Astrocyte of the spinal cord (primary cell): Measurements from ENCODE around the gene CPSF2.

Source experiments
- DNase-seq: peaks from one replicate; pipeline ENCODE4 v3.0.0; 2011; ENCODE audit warnings: low read depth, low spot score
- H3K4me3 ChIP-seq: 2 replicates; pipeline ENCODE4 v1.5.1; 2011; ENCODE audit warnings: low read depth, mild to moderate bottlenecking, low read length, moderate library complexity
- in situ Hi-C: cut with HindIII; loops from 2 replicates; pipeline ENCODE4 v1.10.0; 2017; ENCODE audit warnings: low sequenced_read_pairs
- TF ChIP-seq, protein P1 (sequence below): IDR thresholded peaks from 2 replicates; pipeline ENCODE4 v1.5.1; 2012; ENCODE audit warnings: low read depth, mild to moderate bottlenecking, low read length, inconsistent platforms

CPSF2 gene

DNA sequence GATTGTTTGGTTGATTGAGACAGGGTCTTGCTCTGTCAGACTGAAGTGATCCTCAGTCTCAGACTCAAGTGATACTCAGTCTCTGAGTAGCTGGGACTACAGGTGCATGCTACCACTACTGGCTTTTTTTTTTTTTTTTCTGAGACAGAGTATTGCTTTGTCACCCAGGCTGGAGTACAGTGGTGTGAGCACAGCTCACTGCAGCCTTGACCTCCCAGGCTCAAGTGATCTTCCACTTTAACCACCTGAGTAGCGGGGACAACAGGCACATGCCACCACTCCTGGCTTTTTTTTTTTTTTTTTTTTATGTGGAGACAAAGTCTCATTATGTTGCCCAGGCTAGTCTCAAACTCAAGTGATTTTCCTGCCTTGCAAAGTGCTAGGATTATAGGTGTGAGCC is 31.8 kb downstream of the CPSF2 start:
- TF ChIP-seq, protein P1, sequence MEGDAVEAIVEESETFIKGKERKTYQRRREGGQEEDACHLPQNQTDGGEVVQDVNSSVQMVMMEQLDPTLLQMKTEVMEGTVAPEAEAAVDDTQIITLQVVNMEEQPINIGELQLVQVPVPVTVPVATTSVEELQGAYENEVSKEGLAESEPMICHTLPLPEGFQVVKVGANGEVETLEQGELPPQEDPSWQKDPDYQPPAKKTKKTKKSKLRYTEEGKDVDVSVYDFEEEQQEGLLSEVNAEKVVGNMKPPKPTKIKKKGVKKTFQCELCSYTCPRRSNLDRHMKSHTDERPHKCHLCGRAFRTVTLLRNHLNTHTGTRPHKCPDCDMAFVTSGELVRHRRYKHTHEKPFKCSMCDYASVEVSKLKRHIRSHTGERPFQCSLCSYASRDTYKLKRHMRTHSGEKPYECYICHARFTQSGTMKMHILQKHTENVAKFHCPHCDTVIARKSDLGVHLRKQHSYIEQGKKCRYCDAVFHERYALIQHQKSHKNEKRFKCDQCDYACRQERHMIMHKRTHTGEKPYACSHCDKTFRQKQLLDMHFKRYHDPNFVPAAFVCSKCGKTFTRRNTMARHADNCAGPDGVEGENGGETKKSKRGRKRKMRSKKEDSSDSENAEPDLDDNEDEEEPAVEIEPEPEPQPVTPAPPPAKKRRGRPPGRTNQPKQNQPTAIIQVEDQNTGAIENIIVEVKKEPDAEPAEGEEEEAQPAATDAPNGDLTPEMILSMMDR = no peak
- in situ Hi-C loops = no loop called here
- no peak for DNase-seq

DNA sequence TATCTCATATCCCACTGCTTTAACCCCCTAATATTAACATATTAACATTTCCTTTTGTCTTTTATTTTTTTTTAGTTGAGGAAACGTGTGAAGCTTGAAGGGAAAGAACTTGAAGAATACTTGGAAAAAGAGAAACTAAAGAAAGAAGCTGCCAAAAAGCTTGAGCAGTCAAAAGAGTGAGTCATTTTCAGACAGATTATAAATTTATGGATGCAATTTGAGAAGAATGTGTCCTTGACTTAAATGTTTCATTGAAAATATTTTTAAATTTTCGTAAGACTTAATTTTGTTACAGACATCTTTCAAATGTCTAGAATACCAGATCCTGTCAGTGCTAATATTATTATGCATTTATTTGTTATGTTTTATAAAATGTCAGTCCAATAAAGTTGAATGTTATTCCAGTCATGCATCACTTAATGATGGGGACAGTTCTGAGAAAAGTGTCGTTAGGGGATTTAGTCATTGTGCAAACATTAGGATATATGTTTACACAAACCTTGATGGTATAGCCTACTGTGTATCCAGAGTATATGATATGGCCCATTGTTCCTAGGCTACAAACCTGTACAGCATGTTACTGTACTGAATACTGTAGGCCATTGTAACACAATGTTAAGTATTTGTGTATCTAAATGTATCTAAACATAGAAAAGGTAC is 32.6 kb downstream of the CPSF2 start:
- H3K4me3 ChIP-seq = no peak overlapping the region
- in situ Hi-C loops = no loop called here
- DNase-seq = peak; percentile 13
- TF ChIP-seq, protein P1 = no peak

More for the DNA sequence above, 31.8 kb downstream of the CPSF2 start:
- no peak overlapping the region for H3K4me3 ChIP-seq

DNA sequence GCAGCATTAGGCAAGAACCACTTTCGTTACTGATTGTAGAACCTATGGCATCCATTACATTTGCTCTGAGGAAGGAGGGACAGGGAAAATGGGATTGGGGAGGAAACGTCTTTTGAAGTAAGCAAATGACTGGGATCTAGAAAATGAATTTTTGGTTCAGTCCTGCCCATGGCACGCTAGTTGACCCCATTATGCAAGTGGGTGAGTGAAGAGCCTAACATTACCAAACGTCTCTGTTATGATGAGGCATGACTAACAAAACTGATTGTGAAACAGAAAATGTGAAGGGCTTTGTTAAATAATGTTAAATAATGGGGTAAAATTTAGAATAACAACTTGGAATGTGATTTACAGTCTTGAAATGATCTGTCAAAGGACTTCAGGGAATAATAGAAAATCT is 38.9 kb downstream of the CPSF2 start:
- no peak overlapping the region for H3K4me3 ChIP-seq
- TF ChIP-seq, protein P1 = no peak
- in situ Hi-C loops = no loop called here
- DNase-seq = peak; percentile 38

DNA sequence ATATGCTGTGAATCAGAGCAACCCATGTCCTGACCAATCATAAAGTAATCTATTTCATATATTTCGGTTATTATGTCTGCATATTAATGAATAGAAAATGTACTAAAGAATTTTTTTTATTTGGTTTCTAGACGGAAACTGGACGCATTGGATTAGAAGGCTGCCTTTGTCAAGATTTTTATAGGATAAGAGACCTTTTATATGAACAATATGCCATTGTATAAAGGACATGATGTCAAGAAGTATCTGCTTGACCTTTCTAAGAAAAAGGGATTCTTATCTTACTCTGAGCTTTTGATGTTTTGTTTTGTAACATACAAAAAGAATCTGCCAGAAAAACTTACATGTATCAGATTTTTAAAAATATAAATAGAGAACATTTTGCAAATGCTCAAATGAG is 39.8 kb downstream of the CPSF2 start:
- no peak for DNase-seq
- in situ Hi-C loops = no loop called here
- TF ChIP-seq, protein P1 = no peak
- H3K4me3 ChIP-seq = no peak overlapping the region

DNA sequence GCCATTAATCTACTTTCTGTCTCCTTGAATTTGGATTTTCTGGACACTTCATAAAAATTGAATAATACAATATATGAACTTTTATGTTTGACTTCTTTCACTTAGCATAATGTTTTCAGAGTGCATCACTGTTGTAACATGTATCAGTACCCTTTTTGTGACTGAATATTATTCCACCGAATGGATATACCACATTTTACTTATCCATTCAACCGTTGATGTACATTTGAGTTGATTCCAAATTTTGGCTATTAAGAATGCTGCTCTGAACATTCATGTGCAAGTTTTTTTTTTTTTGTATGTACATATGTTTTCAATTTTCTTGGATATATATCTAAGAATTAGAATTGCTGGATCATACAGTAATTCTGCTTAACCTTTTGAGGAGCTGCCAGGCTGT is 43.2 kb downstream of the CPSF2 start:
- in situ Hi-C loops = no loop called here
- TF ChIP-seq, protein P1 = no peak

DNA sequence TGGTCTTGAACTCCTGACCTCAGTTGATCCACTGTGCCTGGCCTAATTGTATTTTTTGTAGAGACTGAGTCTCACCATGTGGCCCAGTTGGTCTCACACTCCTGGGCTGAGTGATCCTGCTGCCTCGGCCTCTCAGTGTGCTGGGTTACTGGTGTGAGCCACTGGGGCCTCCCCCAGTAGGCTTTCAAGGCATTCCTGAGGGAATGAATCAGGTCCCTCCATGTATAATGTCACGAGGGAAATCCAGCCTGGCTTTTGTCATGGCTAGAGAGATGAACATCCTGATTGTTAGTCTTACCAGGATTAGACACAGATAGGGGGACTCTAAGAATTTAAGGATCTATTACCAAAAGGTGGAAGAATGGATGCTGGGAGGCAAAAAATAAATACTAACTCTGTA is 51.9 kb downstream of the CPSF2 start:
- DNase-seq = peak; percentile 2
- no peak overlapping the region for H3K4me3 ChIP-seq
- in situ Hi-C loops = no loop called here
- TF ChIP-seq, protein P1 = no peak

More for the DNA sequence above, 43.2 kb downstream of the CPSF2 start:
- no peak for DNase-seq
- no peak overlapping the region for H3K4me3 ChIP-seq

DNA sequence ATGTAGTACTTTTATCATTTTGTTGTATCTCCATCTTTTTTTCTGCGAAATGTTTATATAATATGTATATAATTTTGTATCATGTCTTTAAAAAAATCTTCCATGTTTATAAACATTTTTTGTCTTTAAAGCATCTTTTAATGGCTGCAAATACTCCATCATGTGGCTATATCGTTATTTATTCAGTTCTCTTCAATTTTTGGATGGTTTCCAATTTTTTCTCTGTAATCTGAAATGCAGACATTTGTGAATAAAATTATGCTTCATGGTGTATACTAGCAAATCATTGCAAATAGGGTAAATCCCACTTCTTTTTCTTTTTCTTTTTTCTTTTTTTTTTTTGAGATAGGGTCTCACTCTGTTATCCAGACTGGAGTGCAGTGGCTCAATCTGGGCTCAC is 54.0 kb downstream of the CPSF2 start:
- no peak for DNase-seq
- in situ Hi-C loops = no loop called here
- TF ChIP-seq, protein P1 = no peak
- no peak overlapping the region for H3K4me3 ChIP-seq
